ENCODE measurements around the gene SPDYE1. TPM values are rescaled to one million over a fixed set of nuclear protein-coding genes. Genes with fewer than 3 reads are reported as not detected.
"Not testable (repeated sequence)": the region's sequence is repeated elsewhere in the genome, so short reads cannot be mapped to it uniquely, and the experiment has no call there.

Gene SPDYE1
- total RNA-seq: not detected in 3 replicates

GRCh38 chr7:43997532-43997931 lies at the start of gene SPDYE1:
TSS of gene SPDYE1 (plus strand) at chr7:43997897. CDS start at chr7:43999950, 2,053 bp downstream.
- H3K4me3 Mint-ChIP-seq; H3K27ac Mint-ChIP-seq; H3K36me3 Mint-ChIP-seq; H3K27me3 Mint-ChIP-seq (ENCODE audit: low read depth); DNase-seq (ENCODE audit: low spot score in 2 of 2, unreplicated experiment in 2 of 2); H3K4me1 Mint-ChIP-seq; H3K9me3 Mint-ChIP-seq: not testable (repeated sequence)

DNA sequence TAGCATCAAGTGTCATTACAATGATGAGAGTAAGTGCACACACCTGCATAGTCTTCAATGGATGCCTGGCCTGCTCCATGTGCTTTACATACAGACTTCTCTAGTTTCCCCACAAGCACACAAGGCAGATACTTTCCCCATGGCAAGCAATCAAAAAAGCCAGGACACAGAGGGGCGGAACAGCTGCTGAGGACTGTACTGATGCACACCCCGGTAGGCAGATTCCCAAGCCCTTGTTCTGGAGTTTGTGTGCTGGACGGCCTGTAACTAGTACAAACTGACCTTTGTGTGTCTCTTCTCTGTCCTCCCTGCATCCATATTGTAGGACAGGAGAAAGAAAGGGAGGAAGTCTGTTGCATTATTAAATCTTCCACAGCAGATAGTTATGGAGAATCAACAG lies 45.7 kb upstream of the SPDYE1 start:
- Mint-ChIP-seq H3K4me1 (no peaks in the 10 kb centered on the region), H3K27ac (no peak overlapping the region), H3K9me3 (no peaks in the 10 kb centered on the region), H3K27me3 (ENCODE audit: low read depth) (no peaks in the 10 kb centered on the region), H3K36me3 (peaks cover 15% of the 10 kb centered on the region), H3K4me3 (no peak overlapping the region)
- TF ChIP-seq CTCF (IDR thresholded peaks at IDR 0.05; ENCODE audit: unreplicated experiment): no peak
- DNase-seq (ENCODE audit: low spot score in 2 of 2, unreplicated experiment in 2 of 2): no peak

DNA sequence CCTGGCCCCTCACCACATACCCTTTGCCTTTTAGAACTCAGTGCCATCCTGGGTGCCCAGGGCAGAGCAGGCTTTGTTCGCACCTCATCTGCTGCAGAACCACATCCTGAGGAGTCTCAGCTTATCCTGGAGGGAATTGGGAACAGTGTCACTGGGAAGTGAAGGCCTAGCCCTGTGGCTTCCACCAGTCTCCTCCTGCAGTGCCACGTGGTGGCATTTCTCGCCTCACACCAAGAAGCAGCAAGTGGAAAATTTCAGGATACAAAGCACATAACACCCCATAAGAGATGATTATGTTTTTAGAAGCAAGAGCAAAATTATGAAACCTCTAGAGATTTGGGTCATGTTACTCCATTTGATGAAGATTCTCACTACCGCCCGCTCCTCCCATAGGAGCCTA lies 44.6 kb upstream of the SPDYE1 start:
- no peak for DNase-seq (ENCODE audit: low spot score in 2 of 2, unreplicated experiment in 2 of 2)
- Mint-ChIP-seq H3K36me3 (peaks cover 9% of the 10 kb centered on the region), H3K4me1 (no peaks in the 10 kb centered on the region), H3K27ac (no peak overlapping the region), H3K4me3 (no peak overlapping the region), H3K9me3 (no peaks in the 10 kb centered on the region), H3K27me3 (ENCODE audit: low read depth) (no peaks in the 10 kb centered on the region)
- TF ChIP-seq CTCF (IDR thresholded peaks at IDR 0.05; ENCODE audit: unreplicated experiment): no peak

DNA sequence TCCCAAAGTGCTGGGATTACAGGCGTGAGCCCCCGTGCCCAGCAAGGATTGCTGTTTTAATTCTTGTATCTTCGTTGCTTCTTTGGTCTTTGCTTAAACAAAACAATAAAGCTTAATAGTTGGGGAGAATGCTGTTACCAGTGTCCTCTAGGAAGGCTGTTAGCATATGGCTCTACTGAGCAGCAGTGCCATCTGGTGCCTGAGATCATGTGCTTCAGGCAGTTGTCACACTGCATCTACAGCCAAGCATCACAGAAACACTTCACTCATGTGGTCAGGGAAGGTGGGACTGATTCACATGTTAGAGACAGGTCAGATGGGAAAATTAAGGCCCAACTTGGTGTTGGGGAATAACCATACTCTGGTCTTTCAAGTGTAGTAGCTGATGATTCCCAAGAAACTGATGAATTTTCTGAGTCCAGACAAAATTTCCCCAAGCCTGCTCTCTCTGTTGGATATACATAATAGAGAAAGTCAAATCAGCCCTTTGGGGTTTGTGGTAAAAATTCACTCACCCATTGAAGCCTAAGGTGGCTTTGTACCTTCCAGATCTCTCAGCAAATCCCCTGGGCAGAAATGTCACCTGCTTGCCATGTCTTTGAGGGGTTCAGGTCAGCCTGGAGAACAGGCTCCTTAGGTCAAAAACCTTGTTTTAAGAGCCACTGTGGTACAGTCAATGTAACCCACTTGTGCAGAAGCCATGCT lies 43.0 kb upstream of the SPDYE1 start:
- H3K9me3 Mint-ChIP-seq: peaks cover 4% of the 10 kb centered on the region
- no peak for TF ChIP-seq CTCF (IDR thresholded peaks at IDR 0.05; ENCODE audit: unreplicated experiment)
- H3K27me3 Mint-ChIP-seq (ENCODE audit: low read depth): no peaks in the 10 kb centered on the region
- H3K27ac Mint-ChIP-seq: no peak overlapping the region
- no peaks in the 10 kb centered on the region for H3K4me1 Mint-ChIP-seq
- peaks cover 12% of the 10 kb centered on the region for H3K36me3 Mint-ChIP-seq
- no peak overlapping the region for H3K4me3 Mint-ChIP-seq
- DNase-seq (ENCODE audit: low spot score in 2 of 2, unreplicated experiment in 2 of 2): no peak

GRCh38 chr7:43956027-43956426 lies 41.7 kb upstream of the SPDYE1 start:
- peaks cover 19% of the 10 kb centered on the region for H3K36me3 Mint-ChIP-seq
- no peak for DNase-seq (ENCODE audit: low spot score in 2 of 2, unreplicated experiment in 2 of 2)
- H3K4me1 Mint-ChIP-seq: no peaks in the 10 kb centered on the region
- no peak for TF ChIP-seq CTCF (IDR thresholded peaks at IDR 0.05; ENCODE audit: unreplicated experiment)
- H3K27me3 Mint-ChIP-seq (ENCODE audit: low read depth): no peaks in the 10 kb centered on the region
- no peak overlapping the region for H3K4me3 Mint-ChIP-seq
- peaks cover 4% of the 10 kb centered on the region for H3K9me3 Mint-ChIP-seq
- no peak overlapping the region for H3K27ac Mint-ChIP-seq

DNA sequence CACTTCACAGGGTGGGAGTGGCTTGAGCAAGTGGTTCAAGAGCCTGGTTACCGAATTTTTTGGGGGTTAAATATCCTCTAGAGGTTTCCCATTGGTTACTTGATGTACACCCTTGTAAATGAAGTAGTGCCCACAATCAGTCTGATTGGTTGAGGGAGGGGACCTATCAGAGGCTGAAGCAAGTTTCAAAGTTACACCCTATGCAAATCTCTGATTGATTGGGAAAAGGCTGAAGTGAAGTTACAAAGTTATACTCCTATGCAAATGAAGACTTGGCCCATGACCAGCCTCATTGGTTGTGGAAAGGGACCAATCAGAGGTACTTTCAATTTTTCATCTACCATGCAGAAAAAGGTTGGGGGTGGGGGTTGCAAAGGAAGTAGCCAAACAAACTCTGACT lies 36.8 kb upstream of the SPDYE1 start:
- Mint-ChIP-seq H3K9me3 (peaks cover 4% of the 10 kb centered on the region), H3K27me3 (ENCODE audit: low read depth) (no peaks in the 10 kb centered on the region), H3K4me3 (no peak overlapping the region), H3K27ac (no peak overlapping the region), H3K36me3 (peaks cover 18% of the 10 kb centered on the region), H3K4me1 (no peaks in the 10 kb centered on the region)
- TF ChIP-seq CTCF (IDR thresholded peaks at IDR 0.05; ENCODE audit: unreplicated experiment): no peak
- no peak for DNase-seq (ENCODE audit: low spot score in 2 of 2, unreplicated experiment in 2 of 2)

DNA sequence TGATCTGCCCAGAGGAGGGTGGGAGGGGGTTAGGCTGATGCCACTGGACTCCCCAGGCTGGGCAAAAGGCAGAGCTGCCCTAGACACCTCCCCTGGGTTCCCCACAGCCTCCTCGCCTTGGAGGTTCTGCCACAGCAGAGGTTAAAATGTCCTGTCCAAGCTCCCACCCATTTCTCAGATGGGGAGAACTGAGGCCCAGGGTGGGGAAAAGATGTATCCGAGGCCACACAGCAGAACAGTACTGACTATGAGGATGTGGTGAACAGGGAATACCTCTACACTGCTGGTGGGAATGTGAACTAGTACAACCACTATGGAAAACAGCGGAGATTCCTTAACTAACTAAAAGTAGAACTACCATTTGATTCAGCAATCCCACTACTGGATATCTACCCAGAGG lies 31.3 kb upstream of the SPDYE1 start:
- H3K36me3 Mint-ChIP-seq; H3K4me3 Mint-ChIP-seq; DNase-seq (ENCODE audit: low spot score in 2 of 2, unreplicated experiment in 2 of 2); H3K27me3 Mint-ChIP-seq (ENCODE audit: low read depth); H3K27ac Mint-ChIP-seq; H3K4me1 Mint-ChIP-seq; H3K9me3 Mint-ChIP-seq: not testable (repeated sequence)

DNA sequence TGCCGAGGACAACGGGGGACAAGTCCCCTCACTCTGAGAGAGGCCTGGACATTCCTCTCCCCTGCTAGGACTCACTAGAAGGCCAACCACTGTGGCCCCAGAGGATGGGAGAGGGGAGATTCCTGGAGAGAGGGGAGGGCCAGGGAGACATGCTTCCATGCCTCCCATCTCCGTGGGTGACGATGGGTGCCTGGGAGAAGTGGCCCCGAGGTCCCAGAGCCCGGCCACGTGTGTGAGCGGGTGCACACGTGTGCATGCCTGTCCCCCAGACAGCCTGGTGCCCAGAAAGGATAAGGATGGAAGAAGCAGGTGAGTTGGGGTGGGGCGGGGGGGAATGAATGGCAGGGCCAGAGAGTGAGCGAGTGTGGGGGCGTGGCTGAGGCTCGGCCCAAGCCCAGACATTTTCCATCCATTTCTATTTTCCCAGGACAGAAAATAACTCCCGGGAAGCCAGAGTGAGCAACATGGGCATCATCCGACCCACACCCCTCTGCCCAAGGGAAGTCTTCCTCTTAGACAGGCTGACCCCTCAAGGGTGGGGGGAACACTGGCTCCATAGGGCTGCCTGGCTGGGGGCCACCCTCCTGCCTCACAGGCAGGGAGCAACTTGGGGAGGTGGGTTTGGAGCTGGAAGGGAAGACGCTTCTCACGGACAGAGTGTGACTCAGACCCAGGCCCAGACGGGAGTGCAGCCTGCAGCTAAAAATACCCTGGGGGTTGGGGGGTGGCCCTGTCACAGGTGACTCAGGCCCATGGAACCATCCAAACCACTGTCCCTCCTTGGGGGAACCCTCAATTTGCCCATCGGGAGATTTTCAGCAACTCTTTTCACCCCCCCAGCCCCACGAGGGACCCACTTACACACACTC lies 29.3 kb upstream of the SPDYE1 start:
- H3K27ac Mint-ChIP-seq; H3K9me3 Mint-ChIP-seq; H3K27me3 Mint-ChIP-seq (ENCODE audit: low read depth); H3K36me3 Mint-ChIP-seq; H3K4me1 Mint-ChIP-seq; DNase-seq (ENCODE audit: low spot score in 2 of 2, unreplicated experiment in 2 of 2); H3K4me3 Mint-ChIP-seq: not testable (repeated sequence)

DNA sequence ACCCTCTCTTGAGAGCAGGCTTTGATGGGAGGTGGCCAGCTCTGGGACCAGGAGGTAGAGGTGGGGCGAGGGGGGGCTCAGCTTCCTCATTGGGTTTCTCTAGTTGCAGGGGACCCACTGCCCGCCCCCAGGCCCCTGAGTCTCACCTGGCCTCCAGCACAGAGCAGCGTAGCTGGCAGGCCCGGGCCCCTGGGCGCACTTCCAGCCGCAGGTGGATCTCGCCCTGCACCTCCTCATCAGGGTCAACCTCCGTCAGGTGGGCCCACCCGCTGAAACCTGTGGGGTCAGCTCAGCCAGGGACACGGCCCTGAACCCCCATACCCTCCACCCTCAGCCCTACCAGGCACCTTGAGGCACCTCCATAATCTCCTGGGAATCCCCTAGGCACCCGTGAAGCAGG lies 28.1 kb upstream of the SPDYE1 start:
- H3K9me3 Mint-ChIP-seq; H3K27ac Mint-ChIP-seq; DNase-seq (ENCODE audit: low spot score in 2 of 2, unreplicated experiment in 2 of 2); H3K4me3 Mint-ChIP-seq; H3K36me3 Mint-ChIP-seq; H3K4me1 Mint-ChIP-seq; H3K27me3 Mint-ChIP-seq (ENCODE audit: low read depth): not testable (repeated sequence)

All from mesothelial cell of epicardium (in vitro differentiated cells).